ENCODE data around the gene PIK3R1.

Gene PIK3R1

DNA sequence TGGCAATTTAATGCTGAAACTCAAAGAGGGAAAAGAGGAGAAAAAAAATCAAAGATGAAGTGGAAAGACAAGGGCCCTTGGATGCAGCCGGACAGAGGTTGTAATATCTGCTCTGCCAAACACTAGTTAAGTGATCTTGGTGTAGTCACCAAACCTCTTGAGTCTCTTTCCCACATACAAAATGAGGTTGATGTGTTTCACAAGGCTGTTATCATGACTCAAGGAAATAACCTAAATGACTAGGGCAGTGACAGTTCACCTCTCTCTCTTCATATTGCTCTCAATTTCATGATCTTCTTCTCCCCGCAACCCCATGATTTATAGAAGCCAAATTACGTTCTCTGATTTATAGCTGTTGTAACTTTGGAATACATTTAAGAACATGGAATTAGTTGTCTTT lies 44.9 kb downstream of the PIK3R1 start:
- H3K79me2 ChIP-seq (ENCODE audit: control insufficient read depth, low read length) = peaks cover 33% of the 10 kb centered on the region
- H3F3A ChIP-seq (ENCODE audit: control insufficient read depth, insufficient read depth) = peaks cover 8% of the 10 kb centered on the region
- no peaks in the 10 kb centered on the region; the same call in 1 of the 2 replicates for H4K20me1 ChIP-seq (ENCODE audit: control insufficient read depth, insufficient read depth, low read depth, low read length)
- no peaks in the 10 kb centered on the region for H3K9me2 ChIP-seq (replicated peaks; ENCODE audit: control insufficient read depth, low read length)
- no peaks in the 10 kb centered on the region for H3K4me1 ChIP-seq (ENCODE audit: control insufficient read depth, low read length)
- TF ChIP-seq CTCF (IDR thresholded peaks at IDR 0.05; ENCODE audit: low read depth, low read length, poor library complexity, severe bottlenecking) (no peak), EZH2phosphoT487 (IDR thresholded peaks at IDR 0.05; ENCODE audit: borderline replicate concordance, low read length) (no peak)
- H3K9me3 ChIP-seq (ENCODE audit: control insufficient read depth, insufficient read depth, low read length) = no peaks in the 10 kb centered on the region
- H3K27ac ChIP-seq (ENCODE audit: low read depth, low read length) = no peak overlapping the region
- 0 out of 2 replicates have a peak, but pooled peaks cover 8% of the 10 kb centered on the region for H3K36me3 ChIP-seq (ENCODE audit: control insufficient read depth, low read length)
- H3K4me3 ChIP-seq (ENCODE audit: low read length) = no peak overlapping the region
- no peak overlapping the region for H3K4me2 ChIP-seq (ENCODE audit: low read length)
- H3K27me3 ChIP-seq (ENCODE audit: control insufficient read depth, low read length) = no peaks in the 10 kb centered on the region

- peaks cover 8% of the 10 kb centered on the region for H3F3A ChIP-seq (ENCODE audit: control insufficient read depth, insufficient read depth)
- no peaks in the 10 kb centered on the region for H3K4me1 ChIP-seq (ENCODE audit: control insufficient read depth, low read length)
- no peaks in the 10 kb centered on the region for H3K27me3 ChIP-seq (ENCODE audit: control insufficient read depth, low read length)
- no peak overlapping the region for H3K4me2 ChIP-seq (ENCODE audit: low read length)
- no peak overlapping the region for H3K27ac ChIP-seq (ENCODE audit: low read depth, low read length)
- TF ChIP-seq EZH2phosphoT487 (IDR thresholded peaks at IDR 0.05; ENCODE audit: borderline replicate concordance, low read length) = no peak
- TF ChIP-seq CTCF (IDR thresholded peaks at IDR 0.05; ENCODE audit: low read depth, low read length, poor library complexity, severe bottlenecking) = no peak
- no peak overlapping the region for H3K4me3 ChIP-seq (ENCODE audit: low read length)
- H3K36me3 ChIP-seq (ENCODE audit: control insufficient read depth, low read length) = 0 out of 2 replicates have a peak, but pooled peaks cover 8% of the 10 kb centered on the region
- H3K9me3 ChIP-seq (ENCODE audit: control insufficient read depth, insufficient read depth, low read length) = no peaks in the 10 kb centered on the region
- no peaks in the 10 kb centered on the region; the same call in 1 of the 2 replicates for H4K20me1 ChIP-seq (ENCODE audit: control insufficient read depth, insufficient read depth, low read depth, low read length)
- no peaks in the 10 kb centered on the region for H3K9me2 ChIP-seq (replicated peaks; ENCODE audit: control insufficient read depth, low read length)
- H3K79me2 ChIP-seq (ENCODE audit: control insufficient read depth, low read length) = peaks cover 34% of the 10 kb centered on the region
Measured at GRCh38 chr5:68261169-68261568, 45.6 kb downstream of the PIK3R1 start.

GRCh38 chr5:68261569-68262065 lies 46.1 kb downstream of the PIK3R1 start:
- H3F3A ChIP-seq (ENCODE audit: control insufficient read depth, insufficient read depth) = peaks cover 8% of the 10 kb centered on the region
- no peak for TF ChIP-seq CTCF (IDR thresholded peaks at IDR 0.05; ENCODE audit: low read depth, low read length, poor library complexity, severe bottlenecking)
- no peak for TF ChIP-seq EZH2phosphoT487 (IDR thresholded peaks at IDR 0.05; ENCODE audit: borderline replicate concordance, low read length)
- no peaks in the 10 kb centered on the region for H3K27me3 ChIP-seq (ENCODE audit: control insufficient read depth, low read length)
- H3K79me2 ChIP-seq (ENCODE audit: control insufficient read depth, low read length) = peaks cover 32% of the 10 kb centered on the region
- no peak overlapping the region for H3K27ac ChIP-seq (ENCODE audit: low read depth, low read length)
- H4K20me1 ChIP-seq (ENCODE audit: control insufficient read depth, insufficient read depth, low read depth, low read length) = no peaks in the 10 kb centered on the region; the same call in 1 of the 2 replicates
- H3K9me3 ChIP-seq (ENCODE audit: control insufficient read depth, insufficient read depth, low read length) = no peaks in the 10 kb centered on the region
- H3K9me2 ChIP-seq (replicated peaks; ENCODE audit: control insufficient read depth, low read length) = no peaks in the 10 kb centered on the region
- H3K36me3 ChIP-seq (ENCODE audit: control insufficient read depth, low read length) = 0 out of 2 replicates have a peak, but pooled peaks cover 8% of the 10 kb centered on the region
- no peak overlapping the region for H3K4me3 ChIP-seq (ENCODE audit: low read length)
- H3K4me2 ChIP-seq (ENCODE audit: low read length) = no peak overlapping the region
- no peaks in the 10 kb centered on the region for H3K4me1 ChIP-seq (ENCODE audit: control insufficient read depth, low read length)
